Testis (tissue), 3 donors: Measurements from ENCODE around the gene GOLGA6L10. TPM values are rescaled to one million over a fixed set of nuclear protein-coding genes. Genes with fewer than 3 reads are reported as not detected.
"Not testable (repeated sequence)": the region's sequence is repeated elsewhere in the genome, so short reads cannot be mapped to it uniquely, and the experiment has no call there.

Source experiments
- DNase-seq: peaks from one replicate; pipeline ENCODE4 v3.0.0-alpha.2; 2019
- H3K27ac ChIP-seq, 2 donors: fragments of 200-600 bp; sonication (generic); one replicate each; pipeline ENCODE4 v1.5.1; 2019
- H3K27me3 ChIP-seq: fragments of 200-600 bp; sonication (generic); one replicate; pipeline ENCODE4 v1.5.1; 2019
- H3K36me3 ChIP-seq: fragments of 200-600 bp; sonication (generic); one replicate; pipeline ENCODE4 v1.5.1; 2017; ENCODE audit warnings: low read depth; ENCODE audit errors: missing control alignments
- H3K4me1 ChIP-seq: fragments of 200-600 bp; sonication (generic); one replicate; pipeline ENCODE4 v1.5.1; 2019
- H3K4me3 ChIP-seq, 2 donors: fragments of 200-600 bp; sonication (generic); one replicate each; pipeline ENCODE4 v1.5.1; 2017 to 2019
- H3K9me3 ChIP-seq: fragments of 200-600 bp; sonication (generic); one replicate; pipeline ENCODE4 v1.5.1; 2017
- POLR2A ChIP-seq: fragments of 450-650 bp; IDR thresholded peaks from one replicate; pipeline ENCODE4 v1.6.1; 2017; ENCODE audit warnings: antibody characterized with exemption, mild to moderate bottlenecking, moderate library complexity
- WGBS, 2 donors: methylation state at CpG; one replicate each; pipeline ENCODE4 v1.1.5; 2018; 5-methylcytosine and 5-hydroxymethylcytosine counted together
- intact Hi-C: fragments of 100-400 bp; cut with DNase I; formaldehyde crosslinking; loops from one replicate; pipeline ENCODE4 v1.15.1; 2023; ENCODE audit warnings: low total_unique reads
- polyA plus RNA-seq: library from polyadenylated mRNA; stranded (reverse); fragments of 350-450 nt; fragmentation: Illumina TruSeq; extraction: RNeasy Lipid Tissue Mini Kit (QIAGEN cat#74804); gene quantifications from one replicate; pipeline ENCODE4 v1.2.3, GENCODE V29; 2014; ENCODE audit warnings: low read depth, low replicate concordance; ENCODE audit not compliant: insufficient read depth
- total RNA-seq, 2 donors: library from RNA; depleted of rRNA; stranded (reverse); fragments of >200 nt; gene quantifications; one replicate each; pipeline ENCODE4 v1.2.3, GENCODE V29; 2016
- TF ChIP-seq, protein P1 (sequence below), 3 experiments: fragments of 450-650 bp in 2 of 3; fragments of 200-600 bp in 1 of 3; sonication (generic) in 1 of 3; IDR thresholded peaks; one replicate each; pipeline ENCODE4 v1.5.1; 2016 to 2019; ENCODE audit warnings: antibody characterized with exemption in 3 of 3, mild to moderate bottlenecking in 2 of 3, moderate library complexity in 1 of 3

The GOLGA6L10 gene
- total and polyA plus RNA-seq, 3 donors from 2014 or later = 7.2 to 23.3 (median 12.8) TPM

DNA sequence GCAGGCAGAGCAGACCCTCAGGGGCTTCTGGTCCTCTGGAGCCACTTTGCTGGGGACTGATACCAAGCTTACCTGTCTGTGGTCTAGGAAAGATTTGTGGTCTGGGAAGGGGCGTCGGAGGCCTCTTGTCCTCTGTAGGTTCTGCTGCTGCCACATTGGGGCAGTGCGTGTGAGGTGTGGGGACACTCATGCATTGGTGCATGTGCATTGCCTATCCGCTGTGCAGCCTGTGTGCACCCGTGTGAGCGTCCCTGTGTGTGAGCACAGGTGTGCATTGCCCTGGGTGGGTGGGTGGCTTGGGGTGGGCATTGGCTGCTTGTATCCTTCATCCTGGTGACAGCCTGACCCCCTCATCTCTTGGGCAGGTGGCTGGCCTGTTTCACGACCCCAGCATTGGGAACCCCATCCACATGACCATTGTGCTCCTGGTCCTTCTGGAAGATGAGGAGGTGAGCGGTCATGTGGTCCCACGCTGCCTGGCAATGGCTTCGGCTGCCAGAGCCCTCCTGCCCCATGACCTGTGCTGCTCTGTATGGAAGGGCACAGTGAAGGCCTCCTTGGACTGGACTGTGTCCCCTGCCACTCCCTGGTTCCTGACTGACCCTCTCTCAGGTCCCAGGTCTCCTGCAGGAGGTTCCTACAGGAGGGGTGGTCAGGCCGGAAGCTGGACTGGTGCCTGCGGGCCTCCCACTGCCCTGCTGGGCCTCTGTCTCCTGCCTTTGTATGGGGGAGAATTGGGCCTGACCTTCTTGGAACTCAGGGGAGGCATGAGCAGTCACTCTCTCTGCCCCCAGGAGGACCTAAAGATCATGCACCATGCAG lies 45.1 kb downstream of the GOLGA6L10 start:
- 90 to 96% methylated on average over 10 to 11 of the region's 12 CpGs for WGBS, 2 donors
- no peaks in the 10 kb centered on the region for H3K4me1 ChIP-seq
- H3K9me3 ChIP-seq = no peaks in the 10 kb centered on the region
- no peak for DNase-seq
- H3K4me3 ChIP-seq = no peak overlapping the region
- H3K27ac ChIP-seq = no peak overlapping the region
- TF ChIP-seq, protein P1, sequence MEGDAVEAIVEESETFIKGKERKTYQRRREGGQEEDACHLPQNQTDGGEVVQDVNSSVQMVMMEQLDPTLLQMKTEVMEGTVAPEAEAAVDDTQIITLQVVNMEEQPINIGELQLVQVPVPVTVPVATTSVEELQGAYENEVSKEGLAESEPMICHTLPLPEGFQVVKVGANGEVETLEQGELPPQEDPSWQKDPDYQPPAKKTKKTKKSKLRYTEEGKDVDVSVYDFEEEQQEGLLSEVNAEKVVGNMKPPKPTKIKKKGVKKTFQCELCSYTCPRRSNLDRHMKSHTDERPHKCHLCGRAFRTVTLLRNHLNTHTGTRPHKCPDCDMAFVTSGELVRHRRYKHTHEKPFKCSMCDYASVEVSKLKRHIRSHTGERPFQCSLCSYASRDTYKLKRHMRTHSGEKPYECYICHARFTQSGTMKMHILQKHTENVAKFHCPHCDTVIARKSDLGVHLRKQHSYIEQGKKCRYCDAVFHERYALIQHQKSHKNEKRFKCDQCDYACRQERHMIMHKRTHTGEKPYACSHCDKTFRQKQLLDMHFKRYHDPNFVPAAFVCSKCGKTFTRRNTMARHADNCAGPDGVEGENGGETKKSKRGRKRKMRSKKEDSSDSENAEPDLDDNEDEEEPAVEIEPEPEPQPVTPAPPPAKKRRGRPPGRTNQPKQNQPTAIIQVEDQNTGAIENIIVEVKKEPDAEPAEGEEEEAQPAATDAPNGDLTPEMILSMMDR (IDR thresholded peaks at IDR 0.05) = no peak
- TF ChIP-seq POLR2A = no peak
- H3K36me3 ChIP-seq = no peaks in the 10 kb centered on the region
- intact Hi-C loops = no loop called here
- no peaks in the 10 kb centered on the region for H3K27me3 ChIP-seq

DNA sequence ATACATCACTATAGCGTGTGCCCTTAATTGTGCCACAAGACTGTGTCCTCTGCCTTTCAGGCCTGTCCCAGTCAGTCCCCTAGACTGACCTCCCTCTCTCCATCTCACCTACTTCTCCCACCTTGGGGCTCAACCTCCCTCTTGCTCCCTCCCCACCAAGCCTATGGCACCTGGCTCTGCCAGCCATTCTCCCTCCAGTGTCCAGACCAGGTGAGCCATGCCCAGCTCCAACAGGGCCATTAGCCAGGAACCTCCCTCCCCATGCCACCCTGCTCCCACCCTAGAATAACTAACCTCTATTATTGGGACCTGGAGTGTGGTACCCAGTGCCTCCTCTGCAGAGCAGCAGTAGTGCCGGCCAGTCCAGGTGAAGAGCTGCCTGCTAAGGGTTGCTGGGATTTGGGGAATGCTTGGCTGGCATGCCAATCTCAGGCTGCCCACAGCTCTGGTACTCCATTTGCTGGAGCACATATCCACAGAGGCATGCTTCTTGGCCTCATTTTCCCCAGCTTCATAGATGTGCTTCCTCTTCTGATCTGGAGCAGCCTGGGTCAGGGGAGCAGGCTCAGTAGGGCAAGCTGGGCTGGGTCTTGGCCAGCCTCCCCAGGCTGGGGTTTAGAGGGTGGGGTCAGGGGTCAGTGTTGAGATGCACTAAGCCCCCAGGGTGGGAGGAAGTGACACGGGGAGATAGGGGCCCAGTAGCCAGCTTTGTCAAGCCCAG lies 47.8 kb downstream of the GOLGA6L10 start:
- Histone ChIP-seq H3K27me3 (no peaks in the 10 kb centered on the region), H3K4me1 (no peaks in the 10 kb centered on the region), H3K27ac (no peak overlapping the region), H3K4me3 (no peak overlapping the region), H3K36me3 (no peaks in the 10 kb centered on the region), H3K9me3 (no peaks in the 10 kb centered on the region)
- intact Hi-C loops = no loop called here
- no peak for TF ChIP-seq POLR2A
- TF ChIP-seq, protein P1 (IDR thresholded peaks at IDR 0.05) = no peak
- 81 to 85% methylated on average over 3 of the region's 3 CpGs for WGBS, 2 donors
- DNase-seq = no peak

DNA sequence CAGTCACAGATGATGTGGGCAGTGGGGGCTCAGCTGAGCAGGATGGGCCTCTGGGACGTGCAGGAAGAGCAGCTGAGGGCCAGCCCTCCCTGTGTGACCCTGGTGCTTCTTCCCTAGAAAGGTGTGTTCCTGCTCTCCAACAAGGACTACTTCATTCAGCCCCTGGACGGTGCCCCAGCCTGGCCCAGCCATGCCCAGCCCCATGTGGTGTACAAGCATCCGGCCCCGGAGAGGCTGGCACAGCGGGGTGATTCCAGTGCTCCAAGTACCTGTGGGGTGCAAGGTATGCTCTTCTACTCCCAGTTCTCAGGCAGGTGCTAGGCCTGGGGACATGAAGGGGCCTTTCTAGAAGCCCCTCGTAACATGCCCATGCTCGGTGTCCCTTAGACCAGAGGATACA lies 48.4 kb downstream of the GOLGA6L10 start:
- no peak for TF ChIP-seq POLR2A
- TF ChIP-seq, protein P1 (IDR thresholded peaks at IDR 0.05) = no peak
- Histone ChIP-seq H3K4me3 (no peak overlapping the region), H3K9me3 (no peaks in the 10 kb centered on the region), H3K36me3 (no peaks in the 10 kb centered on the region), H3K27ac (no peak overlapping the region), H3K27me3 (no peaks in the 10 kb centered on the region), H3K4me1 (no peaks in the 10 kb centered on the region)
- intact Hi-C loops = no loop called here
- WGBS, 2 donors = 90 to 93% methylated on average over 3 to 7 of the region's 7 CpGs
- no peak for DNase-seq

DNA sequence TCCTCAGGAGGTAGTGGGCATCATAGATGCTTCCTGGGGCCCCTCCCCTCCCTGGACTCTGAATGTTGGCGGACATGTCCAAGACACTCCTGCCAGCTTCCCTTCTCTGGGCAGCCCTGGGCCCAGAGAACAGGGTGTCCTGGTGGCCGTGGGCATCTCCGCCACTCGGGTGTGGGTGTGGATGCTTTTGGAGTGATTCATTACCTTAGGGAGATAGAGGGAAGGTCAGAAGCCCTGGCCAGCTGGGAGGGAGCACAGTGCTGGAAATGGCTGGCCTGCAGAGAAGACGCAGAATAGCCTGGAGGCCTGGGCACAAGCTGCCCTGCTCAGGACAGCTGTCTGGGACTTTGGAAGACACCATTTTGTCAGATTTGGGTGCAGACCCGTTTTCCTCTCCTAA lies 48.9 kb downstream of the GOLGA6L10 start:
- H3K36me3 ChIP-seq, H3K27me3 ChIP-seq, H3K27ac ChIP-seq, H3K4me1 ChIP-seq, intact Hi-C loops, H3K9me3 ChIP-seq, H3K4me3 ChIP-seq, DNase-seq: not testable (repeated sequence)
- WGBS, 2 donors = 51 to 62% methylated on average over 5 to 6 of the region's 6 CpGs

DNA sequence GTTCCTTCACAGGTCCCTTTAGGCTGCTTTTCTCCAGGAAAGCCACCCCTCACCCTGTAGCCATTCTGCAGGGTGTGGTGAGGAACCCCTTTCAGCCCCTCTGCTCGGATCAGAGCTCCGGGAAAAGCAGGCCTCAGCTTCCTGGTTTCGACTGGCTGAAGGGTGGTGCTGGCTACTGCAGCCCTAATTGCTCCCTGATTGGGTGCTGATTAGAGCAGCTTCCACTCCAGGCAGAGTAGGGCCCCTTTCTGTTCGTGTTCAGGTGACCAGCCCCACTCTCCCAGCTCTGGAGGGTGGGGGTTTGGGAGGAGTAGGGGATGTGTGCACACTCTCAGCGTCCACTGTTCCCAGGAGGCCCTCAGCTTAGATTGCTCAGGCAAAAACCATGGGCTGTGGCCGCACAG lies 49.8 kb downstream of the GOLGA6L10 start:
- DNase-seq, intact Hi-C loops, H3K9me3 ChIP-seq, H3K27ac ChIP-seq, H3K4me3 ChIP-seq, H3K4me1 ChIP-seq, H3K36me3 ChIP-seq, H3K27me3 ChIP-seq: not testable (repeated sequence)
- WGBS, 2 donors = 54 to 72% methylated on average over 2 to 4 of the region's 6 CpGs
